ENCODE measurements around the gene TMEM175.
A peak's percentile ranks its signal among the peaks of the same experiment; 100 is the strongest.
"Not testable (repeated sequence)": the region's sequence is repeated elsewhere in the genome, so short reads cannot be mapped to it uniquely, and the experiment has no call there.

TMEM175 gene

DNA sequence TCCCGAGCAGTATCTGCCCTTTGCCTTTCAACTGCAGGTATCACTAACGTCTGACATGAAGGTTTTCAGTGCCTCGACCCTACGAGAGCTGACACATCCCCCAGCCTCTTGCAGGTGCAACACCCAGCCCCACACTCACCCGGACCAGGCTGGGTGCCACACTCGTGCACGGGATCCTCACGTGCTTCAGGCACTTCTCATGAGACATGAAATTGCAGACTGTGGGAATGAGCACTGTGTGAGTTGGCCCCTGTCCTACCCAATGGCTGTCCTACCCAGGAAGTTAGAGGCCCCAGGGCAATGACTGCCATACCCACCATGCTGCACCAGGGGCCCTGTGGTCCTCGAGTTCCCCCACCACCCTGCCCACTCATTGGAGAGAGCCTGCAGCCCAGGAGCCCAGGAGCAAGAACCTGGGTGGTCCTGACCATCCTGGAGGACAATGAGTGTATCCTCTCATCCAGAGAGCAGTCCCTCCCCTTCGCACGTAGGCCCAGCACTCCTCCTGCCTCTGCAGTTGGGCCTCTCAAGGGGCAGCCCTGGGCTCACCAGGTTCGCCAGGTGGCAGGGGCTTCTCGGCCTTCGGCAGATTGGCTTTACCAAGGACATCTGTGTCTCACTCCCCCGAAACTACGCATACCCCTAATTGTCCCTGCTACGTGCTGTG, 38.7 kb downstream of the TMEM175 start:
- no peak for DNase-seq (ENCODE audit: low read depth in 2 of 2)

DNA sequence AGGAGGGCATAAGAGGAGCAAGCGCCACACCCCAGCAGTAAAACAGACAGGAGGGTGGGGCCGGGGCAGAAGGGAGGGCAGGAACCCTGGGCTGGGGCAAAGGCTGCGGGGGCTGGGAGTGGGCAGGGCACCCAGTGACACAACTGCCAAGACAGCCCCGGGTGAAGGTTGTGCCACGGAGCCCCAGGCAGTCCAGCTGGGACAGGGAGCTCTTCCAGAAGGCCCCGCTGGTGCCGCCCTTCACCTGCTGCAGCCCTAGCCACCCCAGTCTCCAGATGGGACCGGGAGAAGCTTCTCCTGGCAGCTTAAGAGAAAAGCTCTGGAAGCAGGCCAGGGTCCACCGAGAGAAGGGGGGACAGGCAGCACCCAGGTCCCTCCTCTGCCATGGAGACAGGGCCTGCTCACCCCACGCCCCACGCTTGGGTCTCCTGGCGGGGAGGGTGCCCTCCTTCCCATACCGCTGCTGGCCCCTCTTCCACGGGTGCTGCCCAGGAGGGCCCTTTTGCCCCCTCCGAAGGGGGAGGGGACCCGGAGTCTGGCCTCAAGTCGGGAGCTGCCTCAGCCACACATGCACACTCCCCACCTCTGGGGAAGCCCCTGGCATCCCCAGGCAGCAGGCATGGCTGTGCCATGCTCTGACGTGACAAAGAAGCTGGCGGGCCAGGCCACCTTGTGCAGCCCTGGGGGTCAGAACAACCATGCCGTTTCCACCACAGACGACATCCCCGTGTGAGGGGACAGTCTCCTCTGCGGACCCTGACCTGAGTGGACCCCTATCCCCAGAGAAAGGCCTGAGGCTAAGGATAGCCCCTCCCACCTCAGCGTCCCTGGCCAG, 39.6 kb downstream of the TMEM175 start:
- no peak for DNase-seq (ENCODE audit: low read depth in 2 of 2)

DNA sequence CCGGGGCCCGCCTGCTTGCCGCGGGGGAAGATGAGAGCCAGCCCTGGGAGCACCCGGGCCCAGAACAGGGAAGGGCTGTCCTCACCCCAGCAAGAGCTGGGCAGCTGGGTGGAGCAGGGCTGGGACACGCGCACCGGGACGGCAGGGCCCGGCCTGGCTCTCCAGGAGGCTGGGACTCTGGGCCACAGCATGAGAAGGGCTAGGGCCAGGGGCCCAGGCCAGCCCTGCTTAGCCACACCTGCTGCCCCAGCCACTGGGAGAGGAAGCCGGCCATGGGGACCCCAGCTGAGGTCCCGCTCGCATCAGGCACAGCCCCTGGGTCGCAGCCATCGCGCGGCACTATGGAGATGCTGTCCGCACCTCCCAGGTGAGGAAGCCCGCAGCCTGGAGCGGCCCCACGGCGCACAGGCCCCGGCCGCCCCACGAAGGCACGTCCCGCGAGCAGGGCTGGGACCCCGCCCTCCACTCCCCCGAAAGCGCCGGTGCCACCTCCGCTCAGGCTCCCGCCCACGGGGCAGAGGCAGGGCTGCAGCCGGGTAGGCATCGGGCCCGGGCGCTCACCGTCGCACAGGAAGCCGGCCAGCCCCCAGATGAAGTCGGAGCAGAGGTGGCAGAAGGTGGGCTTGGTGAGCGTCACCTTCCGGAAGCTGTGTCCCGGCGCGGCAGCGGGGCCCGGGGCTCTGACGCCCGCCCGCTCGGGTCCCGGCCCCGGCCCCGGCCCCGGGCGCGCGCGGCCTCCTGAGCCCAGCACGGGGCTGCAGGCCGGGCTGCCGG, 40.6 kb downstream of the TMEM175 start:
- DNase-seq (ENCODE audit: low read depth in 2 of 2): peak; percentile 16 to 35

DNA sequence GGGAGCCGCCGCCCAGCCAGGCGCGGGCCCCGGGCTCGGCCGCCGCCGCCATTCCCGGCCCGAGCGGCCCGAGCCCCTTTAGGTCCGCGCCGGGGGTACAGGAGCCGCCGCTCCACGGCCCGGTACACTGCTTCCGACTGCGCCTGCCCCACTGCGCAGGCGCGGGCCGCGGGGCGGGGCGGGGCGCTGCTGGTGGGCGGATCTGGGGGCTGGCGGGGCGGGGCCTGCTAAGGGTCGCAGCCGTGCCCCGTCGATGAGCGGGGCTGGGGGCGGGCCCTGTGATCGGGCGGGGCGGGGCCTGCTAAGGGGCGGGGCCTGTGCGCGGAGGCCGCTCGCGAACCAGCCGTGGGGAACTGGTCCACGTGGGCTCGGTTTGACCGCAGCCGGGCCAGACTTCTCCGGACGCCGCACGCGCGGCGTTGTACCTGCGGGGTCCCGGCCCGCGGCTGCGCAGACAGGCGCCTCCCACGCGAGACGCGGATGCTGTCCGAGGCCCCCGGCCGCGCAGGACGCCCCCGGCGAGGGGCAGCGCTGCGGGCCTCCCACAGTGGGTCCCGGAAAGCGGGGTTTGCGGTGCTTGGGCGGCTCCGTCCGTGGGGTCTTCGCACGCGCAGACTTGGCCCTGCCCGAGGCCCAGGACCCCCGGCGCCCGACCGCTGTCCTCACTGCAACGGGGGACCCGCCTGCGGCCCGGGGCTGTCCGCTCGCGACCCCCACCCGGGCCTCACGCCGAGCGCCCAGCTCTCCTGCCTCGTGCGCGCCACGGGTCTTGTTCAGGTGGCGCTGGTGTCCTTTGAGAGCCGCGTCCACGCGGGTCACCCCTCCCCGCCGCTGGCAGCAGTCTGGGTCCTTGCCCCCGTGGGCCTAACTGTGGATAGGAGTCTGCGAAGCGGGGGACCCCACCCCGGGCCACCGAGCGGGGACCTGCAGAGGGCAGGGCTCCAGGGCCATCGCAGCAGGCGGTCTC, 41.5 kb downstream of the TMEM175 start, which contains the start of gene DGKQ:
Gene DGKQ, minus strand, starts transcription at position 139 of the 967 bp plus-strand sequence. Its CDS starts 87 bp downstream, at position 52.
- DNase-seq (ENCODE audit: low read depth in 2 of 2): peak; percentile 77 to 81

DNA sequence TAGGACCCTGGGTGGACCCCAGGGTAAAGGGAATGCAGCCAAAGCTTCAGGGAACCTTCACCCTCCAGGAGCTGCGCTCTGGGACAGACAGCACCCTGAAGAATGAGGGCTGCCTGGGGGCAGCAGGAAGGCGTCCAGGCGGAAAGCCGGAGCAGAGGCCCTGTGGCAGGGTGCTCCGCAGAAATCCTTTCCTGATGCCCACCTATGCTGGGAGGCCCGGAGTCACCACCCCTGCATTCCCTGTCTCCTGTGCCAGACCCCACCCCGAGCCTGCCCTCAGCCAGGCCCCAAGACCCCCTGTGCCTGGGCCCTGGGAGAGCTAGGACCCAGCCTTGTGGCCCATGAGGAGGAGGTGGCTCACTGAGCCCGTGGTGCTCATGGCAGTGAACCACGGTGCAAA, 42.4 kb downstream of the TMEM175 start:
- DNase-seq (ENCODE audit: low read depth in 2 of 2): no peak

DNA sequence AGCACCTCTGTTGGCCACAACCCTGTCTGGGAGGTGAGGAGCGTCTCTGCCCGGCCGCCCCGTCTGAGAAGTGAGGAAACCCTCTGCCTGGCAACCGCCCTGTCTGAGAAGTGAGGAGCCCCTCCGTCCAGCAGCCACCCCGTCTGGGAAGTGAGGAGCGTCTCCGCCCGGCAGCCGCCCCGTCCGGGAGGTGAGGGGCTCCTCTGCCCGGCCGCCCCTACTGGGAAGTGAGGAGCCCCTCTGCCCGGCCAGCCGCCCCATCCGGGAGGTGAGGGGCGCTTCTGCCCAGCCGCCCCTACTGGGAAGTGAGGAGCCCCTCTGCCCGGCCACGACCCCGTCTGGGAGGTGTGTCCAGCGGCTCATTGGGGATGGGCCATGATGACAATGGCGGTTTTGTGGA, 43.8 kb downstream of the TMEM175 start:
- DNase-seq (ENCODE audit: low read depth in 2 of 2): not testable (repeated sequence)

DNA sequence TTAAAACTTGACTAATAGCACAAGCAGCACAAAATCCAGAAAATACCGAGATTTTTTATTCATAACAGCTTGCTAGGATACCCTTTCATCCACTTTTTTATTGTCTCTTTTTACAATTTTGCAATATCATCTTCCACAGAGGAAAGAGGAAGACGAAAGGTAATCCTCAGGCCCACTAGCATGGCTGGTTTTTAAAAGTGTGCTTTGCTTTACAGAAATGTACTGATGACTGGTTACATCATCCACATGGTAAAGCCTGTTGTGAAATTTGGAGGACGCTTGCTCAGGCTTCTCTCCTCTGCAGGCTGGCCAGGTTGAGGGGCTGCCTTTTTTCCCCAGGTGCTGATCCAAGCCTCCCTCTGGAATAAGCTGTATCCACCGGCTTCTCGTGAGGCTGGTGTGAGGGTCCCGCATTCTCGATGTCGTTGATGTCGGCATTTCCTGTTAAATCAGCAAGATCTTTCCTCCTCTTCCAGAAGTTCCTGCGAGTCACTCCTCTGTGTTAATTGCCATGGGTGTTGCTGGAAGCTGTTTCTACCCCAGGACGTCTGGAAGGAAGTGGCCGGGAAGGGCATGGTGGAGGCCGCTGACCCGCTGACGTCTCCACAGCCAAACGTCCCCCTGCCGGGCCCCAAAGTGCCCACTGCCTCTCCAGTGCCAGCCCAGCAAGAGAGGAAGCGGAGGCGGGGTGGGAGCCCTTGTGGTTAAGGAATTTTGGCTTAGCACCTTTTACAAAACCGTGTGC, 46.9 kb downstream of the TMEM175 start:
- no peak for DNase-seq (ENCODE audit: low read depth in 2 of 2)

DNA sequence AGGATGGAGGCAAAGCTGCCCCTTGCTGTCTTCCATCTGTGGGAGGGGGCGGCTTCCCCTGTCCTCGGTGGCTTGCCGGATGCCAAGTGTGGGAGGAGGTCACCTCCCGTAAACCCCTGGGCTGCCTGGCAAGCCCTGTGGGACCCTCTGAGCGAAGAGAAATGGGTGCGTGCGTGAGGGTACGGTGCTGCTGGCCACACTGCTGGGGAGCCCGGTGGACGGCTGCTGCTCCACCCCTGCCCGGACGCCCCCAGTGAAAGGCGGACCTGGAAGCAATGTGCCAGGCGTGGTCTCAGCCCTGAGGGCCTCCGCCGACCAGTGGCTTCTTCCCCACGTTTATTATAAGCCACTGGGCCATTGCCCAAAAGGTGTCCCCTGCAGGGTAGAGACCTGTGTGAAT, 50.0 kb downstream of the TMEM175 start:
- DNase-seq (ENCODE audit: low read depth in 2 of 2): no peak

DNA sequence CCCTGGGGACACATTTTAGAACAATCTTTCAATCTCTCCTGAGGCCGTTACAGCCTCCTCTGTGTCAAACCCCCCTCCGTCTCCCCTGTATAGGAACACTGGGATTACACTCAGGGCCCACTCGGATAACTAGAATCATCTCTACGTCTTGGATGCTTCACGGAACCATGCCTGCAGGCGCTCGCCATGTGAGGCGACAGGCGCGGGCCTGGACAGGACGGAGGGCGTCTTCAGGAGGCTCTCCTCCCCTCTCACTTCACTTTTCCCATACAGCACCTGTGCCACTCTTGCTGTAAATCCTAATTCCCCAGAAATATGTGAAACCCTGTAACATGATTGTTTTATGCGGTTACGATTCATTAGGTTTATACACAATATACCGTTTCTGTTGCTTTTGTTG, 50.6 kb downstream of the TMEM175 start:
- DNase-seq (ENCODE audit: low read depth in 2 of 2): no peak

DNA sequence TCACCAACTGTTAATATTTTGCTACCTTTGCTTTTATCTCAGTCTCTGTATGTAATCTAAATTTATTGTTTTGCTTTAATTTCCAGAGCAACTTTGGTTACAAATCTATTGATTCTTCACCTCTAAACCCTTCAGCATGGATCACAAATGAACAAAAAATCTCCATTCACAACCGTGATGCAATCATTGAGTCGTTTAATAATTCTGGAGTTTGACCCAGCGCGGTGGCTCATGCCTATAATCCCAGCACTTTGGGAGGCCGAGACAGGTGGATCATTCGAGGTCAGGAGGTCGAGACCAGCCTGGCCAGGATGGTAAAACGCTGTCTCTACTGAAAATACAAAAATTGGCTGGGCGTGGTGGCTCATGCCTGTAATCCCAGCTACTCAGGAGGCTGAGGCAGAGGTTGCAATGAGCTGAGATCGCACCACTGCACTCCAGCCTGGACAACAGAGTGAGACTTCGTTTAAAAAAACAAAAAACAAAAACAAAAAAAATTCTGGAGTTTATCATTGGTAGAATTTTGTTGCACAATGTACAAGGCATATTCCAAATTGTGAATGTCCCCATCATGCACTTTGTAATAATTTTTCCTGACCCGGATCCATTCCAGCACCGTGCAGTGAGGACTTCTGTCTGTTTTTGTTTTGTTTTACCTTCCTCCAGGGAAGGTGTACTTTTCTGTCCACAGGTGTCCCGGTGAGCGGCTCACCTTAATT, 52.2 kb downstream of the TMEM175 start:
- no peak for DNase-seq (ENCODE audit: low read depth in 2 of 2)

DNA sequence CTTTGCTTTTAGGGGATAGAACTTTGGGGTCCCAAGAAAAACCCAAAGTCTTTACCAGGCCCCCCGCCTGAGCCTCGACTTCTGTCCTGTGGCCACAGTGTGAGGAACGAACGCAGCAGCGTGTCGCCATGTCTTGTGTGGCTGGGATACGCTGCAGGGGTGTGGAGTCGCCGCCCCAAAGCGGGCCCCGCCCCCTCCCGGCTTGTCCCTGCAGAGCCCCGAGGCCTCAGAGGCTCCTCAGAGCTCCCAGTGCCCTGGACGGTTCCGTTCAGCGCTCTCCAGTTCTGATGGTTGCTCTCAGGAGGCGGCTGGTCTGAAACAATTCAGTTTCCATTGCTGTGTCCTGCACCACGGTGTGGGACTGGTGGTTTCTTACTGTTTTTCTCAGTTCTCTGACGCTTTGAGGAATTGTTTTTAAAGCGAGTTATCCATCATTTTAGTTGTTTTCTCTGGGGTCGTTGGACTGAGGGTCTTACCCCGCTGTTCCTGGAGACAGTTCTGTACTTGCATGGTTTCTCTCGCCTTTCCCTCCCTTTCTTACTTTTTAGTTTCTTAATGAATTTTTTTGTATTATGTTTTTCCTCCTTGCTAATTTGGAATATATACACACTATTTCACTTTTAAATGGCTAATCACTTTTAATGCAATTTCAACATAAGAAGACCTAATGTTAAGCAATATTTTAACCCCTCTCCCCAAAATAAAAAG, 53.0 kb downstream of the TMEM175 start:
- peak; percentile 44 to 67 for DNase-seq (ENCODE audit: low read depth in 2 of 2)

DNA sequence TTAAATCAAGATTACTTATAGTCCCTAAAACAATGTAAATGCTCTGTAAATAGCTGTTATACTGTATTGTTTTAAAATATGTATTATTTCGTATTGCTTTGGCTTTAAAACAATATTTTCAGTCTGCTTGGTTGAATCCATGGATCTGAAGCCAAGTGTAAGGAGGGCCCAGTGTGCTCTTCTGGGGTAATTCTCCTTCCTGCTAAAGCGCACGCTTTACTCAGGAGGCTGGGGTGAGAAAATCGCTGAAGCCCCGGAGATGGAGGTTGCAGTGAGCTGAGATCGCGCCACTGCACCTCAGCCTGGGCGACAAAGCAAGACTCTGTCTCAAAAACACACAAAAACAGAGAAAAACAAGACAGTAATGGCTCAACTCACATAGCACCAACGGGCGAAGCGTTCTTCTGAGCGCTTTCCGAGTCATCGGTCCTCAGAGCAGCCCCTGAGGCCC, 54.2 kb downstream of the TMEM175 start:
- no peak for DNase-seq (ENCODE audit: low read depth in 2 of 2)

DNA sequence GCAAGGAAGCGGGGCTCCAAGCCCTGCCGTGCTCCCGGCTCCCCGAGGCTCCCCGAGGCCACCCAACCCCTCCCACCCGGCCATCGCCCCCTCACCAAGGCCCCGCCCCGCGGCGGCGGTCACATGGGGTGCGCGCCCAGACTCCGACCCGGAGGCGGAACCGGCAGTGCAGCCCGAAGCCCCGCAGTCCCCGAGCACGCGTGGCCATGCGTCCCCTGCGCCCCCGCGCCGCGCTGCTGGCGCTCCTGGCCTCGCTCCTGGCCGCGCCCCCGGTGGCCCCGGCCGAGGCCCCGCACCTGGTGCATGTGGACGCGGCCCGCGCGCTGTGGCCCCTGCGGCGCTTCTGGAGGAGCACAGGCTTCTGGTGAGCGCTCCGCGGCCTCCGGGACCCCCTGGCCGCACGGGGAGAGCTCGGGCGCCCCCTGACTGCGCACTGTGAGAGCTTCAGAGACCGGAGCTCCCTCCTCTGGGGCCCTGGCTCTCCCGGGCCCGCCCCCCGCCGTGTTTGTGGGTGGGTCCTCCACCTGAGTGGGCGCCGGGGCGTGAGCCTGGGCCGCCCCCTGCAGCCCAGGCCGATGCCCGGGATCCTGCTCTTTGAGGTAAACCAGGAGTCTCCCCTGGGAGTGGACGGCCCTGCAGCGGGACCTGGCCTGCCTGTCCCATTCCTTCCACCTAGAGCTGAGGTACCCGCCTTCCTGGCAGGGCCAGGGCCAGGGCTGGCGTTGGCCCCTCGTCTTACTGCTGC, 54.8 kb downstream of the TMEM175 start, which contains the start of gene IDUA:
Gene IDUA, plus strand, starts transcription at position 166 of the 745 bp plus-strand sequence. Its CDS starts 41 bp downstream, at position 207.
- DNase-seq (ENCODE audit: low read depth in 2 of 2): peak; percentile 61 to 84

DNA sequence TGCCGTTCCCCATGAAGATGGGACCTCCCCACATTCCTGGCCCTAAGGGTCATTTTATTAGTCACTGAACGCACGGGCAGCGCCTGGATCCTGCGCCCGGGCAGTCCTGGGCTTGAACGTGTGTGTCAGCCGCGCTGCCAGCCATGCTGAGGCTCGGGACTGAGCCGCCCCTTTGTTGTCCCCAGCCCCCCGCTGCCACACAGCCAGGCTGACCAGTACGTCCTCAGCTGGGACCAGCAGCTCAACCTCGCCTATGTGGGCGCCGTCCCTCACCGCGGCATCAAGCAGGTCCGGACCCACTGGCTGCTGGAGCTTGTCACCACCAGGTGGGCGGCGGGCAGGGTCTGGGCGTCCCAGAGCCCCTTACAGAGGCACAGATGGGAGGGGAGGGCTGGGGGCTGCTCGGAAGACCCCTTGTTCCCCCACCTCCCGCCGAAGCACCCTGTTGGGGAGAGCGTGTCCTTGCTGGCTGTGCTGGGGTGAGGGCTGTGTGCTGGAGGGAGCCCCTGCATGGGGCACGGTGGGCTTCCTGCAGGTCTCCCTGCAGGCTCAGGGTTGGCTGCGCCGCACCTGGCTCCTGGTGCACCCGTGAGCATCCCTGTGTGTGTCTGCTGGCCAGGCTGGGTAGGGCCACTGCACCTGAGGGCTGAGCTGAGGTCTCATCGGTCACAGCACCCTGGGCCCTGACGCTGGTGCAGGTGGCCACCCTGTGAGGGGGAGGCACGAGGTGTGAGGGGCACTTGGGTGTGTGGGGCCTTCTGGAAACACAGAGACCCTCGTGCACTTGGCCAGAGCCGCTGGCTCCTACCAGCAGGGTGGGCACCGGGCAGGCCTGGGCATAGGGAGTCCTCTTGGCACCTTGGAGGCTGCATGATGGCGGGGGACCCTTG, 55.6 kb downstream of the TMEM175 start:
- DNase-seq (ENCODE audit: low read depth in 2 of 2): no peak

DNA sequence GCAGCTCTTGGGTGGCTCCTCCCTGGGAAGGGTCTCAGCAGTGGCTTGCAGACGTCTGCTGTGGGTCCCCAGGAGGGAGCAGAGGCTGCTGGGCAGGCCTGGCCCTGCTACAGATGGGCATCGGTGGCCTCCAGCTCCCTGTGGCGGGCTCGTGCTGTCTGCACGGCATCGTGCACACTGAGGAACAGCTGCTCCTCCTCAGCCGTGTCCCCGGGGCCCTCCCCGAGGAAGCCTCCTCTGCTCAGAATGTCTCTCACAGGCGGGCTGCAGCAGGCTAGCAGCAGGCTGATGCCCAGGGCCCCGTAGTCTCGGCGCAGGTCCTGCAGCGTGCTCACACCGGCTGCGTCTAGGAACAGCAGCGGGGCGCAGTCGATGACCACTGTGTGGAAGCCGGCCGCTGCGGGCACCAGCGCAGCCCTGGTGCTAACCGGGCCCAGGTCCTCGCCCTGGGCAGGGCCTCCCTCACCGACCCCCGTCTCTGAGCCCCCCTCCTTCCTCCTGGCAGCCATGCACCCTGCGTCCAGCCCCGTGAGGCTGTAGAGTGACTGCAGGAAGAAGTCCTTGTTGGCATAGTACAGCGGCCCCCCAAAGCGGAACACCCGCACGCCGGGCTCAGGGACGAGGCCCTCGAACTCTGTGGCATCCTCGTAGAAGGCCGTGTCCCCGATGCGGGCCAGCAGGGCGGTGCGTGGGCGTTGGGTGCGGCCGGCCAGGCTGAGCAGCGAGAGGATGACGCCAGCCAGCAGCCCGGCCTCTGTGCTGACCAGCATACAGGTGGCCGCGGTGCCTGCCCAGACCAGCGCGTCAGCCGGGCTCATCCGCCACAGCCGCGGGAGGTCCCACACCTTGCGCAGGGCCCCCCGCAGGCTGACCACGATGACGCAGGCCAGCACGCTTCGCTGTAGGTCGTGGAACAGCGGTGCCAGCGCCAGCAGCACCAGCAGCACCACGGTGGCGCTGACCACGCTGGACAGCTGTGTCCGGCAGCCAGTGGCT, 56.8 kb downstream of the TMEM175 start:
- no peak for DNase-seq (ENCODE audit: low read depth in 2 of 2)
